GM10266 (cell line): ENCODE measurements around the gene GNG13.

ENCODE experiments used
- DNase-seq: peaks from one replicate; pipeline ENCODE4 v3.0.0; 2012; ENCODE audit errors: extremely low spot score
- CTCF ChIP-seq: IDR thresholded peaks from 2 replicates; pipeline ENCODE4 v1.5.1; 2012; ENCODE audit warnings: mild to moderate bottlenecking, low read depth; ENCODE audit not compliant: control insufficient read depth, insufficient read depth; ENCODE audit errors: missing control alignments

The GNG13 gene

DNA sequence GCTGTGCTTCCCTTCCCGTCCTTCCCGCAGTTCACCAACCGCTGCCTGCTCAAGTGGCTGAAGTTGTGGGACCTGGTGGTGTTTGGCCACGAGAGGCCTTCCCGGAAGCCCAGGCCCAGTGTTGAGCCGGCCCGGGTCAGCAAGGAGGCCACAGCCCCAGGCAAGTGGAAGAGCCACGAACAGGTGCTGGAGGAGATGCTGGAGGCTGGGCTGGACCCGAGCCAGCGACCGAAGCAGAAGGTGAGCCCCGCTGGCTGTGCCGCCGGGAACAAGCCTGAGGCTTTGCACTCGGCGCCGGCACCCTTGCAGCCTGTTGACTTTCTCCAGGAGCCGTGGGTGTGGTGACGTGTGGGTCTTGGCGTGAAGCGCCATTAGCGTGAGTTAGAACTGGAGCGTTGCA is 9.4 kb downstream of the GNG13 start:
- no peak for DNase-seq
- no peak for TF ChIP-seq CTCF

DNA sequence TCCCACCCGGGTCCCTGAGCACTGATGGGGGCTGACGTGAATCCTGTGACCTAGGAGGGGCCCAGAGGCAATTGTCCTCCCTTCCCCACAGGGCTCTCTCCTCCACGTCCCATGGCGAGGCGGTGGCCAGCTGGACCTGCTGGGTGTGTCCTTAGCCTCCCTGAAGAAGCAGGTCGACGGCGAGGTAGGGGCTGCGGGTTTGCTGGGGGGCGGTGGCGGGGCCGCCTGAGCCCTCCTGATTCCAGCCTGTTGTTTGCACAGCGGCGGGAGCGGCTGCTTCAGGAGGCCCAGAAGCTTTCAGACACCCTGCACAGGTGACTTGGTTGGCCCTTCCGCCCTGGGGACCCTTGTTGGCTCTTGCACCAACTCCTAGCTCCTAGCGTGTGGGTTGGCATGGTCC is 10.4 kb downstream of the GNG13 start:
- TF ChIP-seq CTCF, result no peak
- DNase-seq, result no peak

DNA sequence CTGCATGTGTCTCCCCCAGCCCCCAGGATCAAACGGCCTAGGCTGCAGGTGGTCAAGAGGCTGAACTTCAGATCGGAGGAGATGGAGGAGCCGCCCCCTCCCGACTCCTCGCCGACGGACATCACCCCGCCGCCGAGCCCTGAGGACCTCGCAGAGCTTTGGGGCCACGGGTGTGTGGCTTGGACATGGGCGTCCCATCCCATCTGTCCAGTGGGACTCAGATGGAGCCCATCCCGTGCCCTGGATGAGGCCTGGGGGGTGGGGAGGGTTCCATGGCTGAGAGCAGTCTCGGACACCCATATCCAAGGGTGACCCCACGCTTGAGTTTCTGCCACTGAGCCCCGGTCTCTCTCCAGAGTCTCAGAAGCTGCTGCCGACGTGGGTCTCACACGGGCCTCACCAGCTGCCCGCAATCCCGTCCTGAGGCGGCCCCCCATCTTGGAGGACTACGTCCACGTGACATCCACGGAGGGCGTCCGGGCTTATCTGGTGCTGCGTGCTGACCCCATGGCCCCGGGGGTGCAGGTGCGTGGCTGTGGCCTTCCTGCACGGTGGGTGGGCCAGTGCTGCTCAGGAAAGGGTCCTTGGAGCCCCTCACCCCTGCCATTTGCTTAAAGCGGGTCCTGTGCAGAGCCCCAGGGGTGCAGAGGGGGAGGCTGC is 11.2 kb downstream of the GNG13 start:
- no peak for DNase-seq
- no peak for TF ChIP-seq CTCF

- no peak for TF ChIP-seq CTCF
These were observed 12.0 kb downstream of the GNG13 start, which contains the start of gene CHTF18 for GRCh38 chr16:788399-789126. Gene CHTF18, plus strand, starts transcription at chr16:788620. Its CDS starts 65 bp downstream, at chr16:788685.

DNA sequence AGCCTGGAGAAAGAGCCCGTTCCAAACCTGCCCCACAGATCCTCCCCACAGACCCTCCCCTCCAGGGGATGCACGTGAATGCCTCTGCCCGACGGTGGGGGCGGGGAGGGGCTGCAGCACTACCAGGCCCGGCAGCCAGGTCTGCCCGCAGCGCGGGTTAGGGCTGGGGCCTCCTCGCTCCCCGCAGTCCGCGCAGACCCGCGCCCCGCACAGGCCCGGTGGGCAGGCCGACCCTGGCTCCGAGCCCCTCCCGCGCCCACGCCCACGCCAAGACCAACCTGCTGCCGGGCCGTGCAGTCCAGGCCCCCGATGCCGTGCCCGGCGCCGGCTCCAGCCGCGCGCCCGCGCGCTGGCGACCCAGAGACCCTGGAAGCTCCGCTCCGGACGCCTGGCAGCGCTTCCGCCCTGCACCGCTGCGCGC is 12.5 kb downstream of the GNG13 start, which contains the start of gene RPUSD1:
TSS of gene RPUSD1 (minus strand) at position 404 of the 421 bp plus-strand sequence. CDS start 644 bp downstream, outside the sequence.
- TF ChIP-seq CTCF, result no peak
- no peak for DNase-seq

More at GRCh38 chr16:788399-789126, 12.0 kb downstream of the GNG13 start, which contains the start of gene CHTF18:
- DNase-seq, result peak; percentile 100

- no peak for TF ChIP-seq CTCF
- no peak for DNase-seq
These were observed 13.1 kb downstream of the GNG13 start for GRCh38 chr16:787321-787966.
